GM21723 (cell line): Measurements from ENCODE around the gene CCDC86.

ENCODE experiments used
- ATAC-seq: cut with Tn5 transposase; IDR thresholded peaks from one replicate; pipeline ENCODE4 v1.9.1; 2021; ENCODE audit warnings: mild to moderate bottlenecking, moderate library complexity; ENCODE audit not compliant: unreplicated experiment

Gene CCDC86

DNA sequence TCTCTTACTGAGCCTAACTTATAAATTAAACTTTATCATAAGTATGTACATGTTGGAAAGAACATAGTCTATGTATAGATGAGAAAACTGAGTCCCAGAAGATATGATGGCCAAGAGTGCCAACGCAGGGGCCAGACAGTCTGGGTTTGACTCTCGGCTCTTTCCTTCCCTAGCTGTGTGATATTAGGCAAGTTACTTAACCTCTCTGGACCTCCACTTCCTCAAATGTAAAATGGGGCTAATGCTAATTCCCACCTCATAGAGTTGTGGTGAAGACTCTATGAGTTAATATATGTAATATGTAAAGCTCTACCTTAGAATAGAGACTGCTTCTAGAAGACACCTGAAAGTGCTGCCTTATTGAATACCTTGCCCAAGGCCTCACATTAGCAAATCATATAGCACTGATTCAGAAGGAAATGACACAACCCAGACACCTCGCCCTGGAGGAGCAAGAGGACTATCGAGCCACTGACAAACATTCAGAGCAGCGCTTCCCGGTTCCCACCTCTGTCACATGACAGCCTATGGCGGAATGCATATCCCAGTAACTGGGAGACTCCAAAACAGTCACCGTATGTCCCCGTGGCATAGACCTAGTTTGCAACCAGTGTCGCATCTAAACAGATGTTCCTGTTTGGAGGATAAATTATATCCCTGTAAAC is 11.3 kb upstream of the CCDC86 start:
- ATAC-seq: no peak

DNA sequence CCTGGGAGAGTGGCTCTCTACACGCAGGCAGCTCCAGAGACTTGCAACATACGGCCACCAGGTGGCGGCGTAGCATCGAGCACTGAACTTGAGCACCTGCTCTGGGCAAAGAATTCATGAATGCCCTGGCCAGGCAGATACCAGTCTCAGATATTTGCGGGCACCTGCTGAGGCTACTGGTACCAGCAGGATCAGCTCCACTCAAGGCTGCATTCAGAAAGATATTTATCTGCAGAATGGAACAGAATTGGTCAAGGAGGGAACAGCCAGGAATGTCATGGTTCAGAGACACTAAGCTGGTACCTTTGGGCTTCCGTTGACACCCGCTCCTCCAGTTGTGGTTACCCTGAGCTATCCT is 10.8 kb upstream of the CCDC86 start:
- no peak for ATAC-seq

DNA sequence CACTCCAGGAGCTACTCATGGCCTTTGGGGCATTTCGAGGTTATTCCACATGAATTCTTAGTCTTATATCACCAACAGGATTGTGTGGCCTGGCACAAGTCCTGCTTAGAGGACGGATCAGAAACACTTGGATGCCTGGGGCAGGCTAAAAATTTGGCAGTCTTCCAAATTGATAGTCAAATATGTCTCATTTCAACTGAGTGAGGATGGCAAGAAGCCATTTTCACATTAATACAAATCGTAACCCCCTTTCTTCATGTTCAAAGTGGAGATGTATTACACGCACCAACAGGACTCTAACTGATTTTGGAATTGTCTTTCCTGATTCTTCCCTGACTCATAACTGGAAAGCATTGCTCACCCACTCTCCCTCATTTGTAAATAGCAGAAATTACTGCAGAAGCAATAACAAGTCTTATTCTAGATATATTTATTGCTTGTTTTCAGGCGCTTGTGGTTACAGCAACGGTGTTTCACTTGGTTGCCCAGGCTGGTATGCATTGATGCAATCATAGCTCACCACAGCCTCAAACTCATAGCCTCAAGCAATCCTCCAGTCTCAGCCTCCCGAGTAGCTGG is 10.3 kb upstream of the CCDC86 start:
- ATAC-seq: no peak

DNA sequence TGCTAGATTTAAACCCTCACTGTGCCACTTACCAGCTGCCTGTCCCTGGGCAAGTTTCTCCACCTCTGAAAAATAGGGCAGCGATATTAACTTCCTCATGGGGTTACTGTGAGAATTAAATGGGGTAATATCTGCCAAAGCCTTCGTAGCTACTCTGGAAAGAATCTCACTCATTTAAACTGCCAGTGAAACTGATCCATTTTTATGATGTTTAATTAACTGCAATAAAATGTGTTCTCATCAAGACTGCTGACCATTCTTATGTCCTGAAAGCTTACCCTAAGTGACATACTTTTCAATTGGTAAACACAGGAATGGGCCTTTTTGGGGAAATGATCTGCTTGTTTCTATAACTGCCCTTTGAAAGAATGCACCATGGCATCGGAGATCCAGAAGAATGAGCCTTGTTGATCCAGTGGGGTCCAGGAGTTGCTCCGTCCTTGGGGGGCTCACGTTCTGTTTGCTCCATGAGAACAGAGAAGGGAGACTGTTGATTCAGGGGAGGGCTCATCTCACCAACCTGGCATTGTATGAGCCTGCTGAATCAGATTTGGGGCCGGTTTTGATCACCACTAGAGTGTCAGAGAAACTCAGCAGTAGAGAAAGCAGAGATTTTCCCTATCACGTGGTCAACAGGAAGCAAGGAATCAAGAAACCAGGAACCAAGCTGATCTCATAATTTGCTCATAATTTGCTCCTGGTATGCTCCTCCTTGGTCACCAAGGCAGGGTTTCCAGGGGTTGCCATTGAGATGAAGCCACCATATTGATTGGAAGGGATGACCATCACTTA is 7.0 kb upstream of the CCDC86 start:
- no peak for ATAC-seq

DNA sequence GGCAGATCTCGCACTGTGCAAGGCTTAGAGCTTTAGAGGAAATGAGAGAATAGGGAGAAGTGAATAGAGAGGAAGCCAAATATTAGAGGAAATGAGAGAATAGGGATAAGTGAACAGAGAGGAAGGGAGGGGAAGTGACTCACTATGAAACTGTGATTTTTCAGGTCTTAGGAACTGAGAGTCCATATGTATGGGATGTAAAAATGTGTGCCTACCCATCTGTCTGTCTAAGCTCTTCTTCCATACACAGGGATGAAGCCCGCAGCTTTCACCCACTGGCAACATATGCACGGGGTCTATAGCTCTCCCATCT is 6.4 kb upstream of the CCDC86 start:
- ATAC-seq: no peak

DNA sequence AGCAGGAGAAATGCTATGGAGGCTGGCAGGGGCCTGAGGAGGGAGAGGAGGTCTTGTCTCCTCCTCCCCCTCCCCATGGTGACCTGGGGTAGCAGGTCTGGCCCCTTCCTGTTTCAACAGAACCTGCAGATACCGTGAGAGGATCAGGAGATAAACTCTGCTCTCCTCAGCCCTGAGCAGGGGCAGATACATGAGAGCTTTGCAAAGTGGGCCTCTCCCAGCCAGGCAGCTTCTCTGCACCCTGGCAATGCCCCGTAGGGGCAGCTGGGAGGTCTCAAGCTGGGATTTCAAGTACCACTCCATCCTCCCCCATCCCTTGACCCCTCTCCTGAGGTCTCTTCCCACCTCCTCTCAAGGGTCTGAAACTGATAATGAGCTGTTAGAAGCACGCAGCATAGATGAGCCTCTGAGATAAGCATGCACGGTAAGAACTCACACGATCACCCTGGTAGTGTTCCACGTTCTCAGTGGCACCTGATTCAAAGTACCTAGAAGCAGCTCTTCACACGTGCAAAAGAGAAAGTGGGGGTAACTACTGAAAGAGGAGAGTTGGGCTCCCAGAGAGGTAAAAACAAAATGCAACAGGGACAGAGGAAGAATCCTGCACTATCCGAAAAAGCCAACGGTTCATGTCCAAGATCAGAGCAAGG is 4.9 kb upstream of the CCDC86 start:
- ATAC-seq: no peak

DNA sequence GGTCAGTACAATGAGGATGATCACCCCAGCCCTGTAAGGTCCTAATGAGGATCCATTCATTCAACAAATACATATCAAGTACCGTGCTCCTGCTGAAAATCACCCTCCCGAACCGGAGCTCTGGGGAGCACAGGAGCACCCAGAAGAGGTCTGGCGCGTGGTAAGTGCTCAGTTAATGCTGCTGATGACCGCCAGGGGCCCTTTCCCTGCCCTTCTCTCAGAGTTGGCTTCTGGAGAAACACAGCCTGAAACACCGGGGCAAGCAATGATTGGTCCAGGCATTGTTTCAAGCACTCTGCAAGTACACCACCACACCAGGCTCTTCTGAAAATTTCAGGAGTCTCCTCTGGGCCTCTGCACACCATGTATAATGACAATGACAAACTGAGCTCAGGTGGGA is 3.8 kb upstream of the CCDC86 start:
- no peak for ATAC-seq

DNA sequence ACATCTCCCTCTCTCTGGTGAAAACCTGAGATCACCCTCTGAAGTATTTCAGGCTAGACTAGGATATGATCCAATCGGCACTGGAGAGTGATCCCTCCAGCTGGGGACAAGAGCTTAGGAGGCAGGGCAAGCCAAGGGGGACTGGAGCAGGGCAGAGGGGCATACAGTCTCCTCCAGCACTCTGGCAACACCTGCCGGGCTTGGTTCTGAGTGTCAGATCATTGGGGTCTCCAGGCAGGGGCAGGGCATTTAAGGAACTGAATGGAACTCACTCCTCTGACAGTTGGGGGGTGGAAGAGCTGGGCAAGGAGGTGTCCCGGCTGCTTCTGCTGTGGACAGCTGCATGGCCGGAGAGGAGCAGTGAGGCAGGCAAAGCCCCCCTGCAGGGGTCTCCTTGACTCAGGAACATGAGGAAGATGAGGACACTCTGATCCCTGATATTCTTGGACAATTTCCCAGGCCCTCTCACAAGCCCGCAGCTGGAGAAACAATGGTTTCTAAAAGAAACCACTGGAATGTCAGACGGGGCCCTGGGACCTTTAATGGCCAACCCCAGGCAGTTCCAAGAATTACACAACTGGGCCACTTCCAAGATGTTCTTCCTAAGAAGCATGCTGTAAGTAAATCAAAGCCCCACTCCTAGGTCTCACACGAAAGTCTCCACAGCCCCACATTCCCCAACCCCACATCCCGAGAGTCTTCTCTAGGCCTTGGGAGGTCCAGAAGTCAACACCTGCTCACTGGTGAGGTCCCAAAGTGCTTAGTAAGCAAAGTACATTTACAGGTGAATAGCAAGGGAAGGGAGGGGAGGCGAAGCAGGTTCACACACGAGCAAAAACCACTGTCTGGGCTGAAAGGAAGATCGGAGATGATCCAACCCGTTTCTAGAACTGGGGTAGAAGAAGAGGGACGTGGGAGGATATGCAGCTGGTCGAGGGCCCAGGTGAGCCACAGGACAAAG is 1.2 kb upstream of the CCDC86 start:
- no peak for ATAC-seq

DNA sequence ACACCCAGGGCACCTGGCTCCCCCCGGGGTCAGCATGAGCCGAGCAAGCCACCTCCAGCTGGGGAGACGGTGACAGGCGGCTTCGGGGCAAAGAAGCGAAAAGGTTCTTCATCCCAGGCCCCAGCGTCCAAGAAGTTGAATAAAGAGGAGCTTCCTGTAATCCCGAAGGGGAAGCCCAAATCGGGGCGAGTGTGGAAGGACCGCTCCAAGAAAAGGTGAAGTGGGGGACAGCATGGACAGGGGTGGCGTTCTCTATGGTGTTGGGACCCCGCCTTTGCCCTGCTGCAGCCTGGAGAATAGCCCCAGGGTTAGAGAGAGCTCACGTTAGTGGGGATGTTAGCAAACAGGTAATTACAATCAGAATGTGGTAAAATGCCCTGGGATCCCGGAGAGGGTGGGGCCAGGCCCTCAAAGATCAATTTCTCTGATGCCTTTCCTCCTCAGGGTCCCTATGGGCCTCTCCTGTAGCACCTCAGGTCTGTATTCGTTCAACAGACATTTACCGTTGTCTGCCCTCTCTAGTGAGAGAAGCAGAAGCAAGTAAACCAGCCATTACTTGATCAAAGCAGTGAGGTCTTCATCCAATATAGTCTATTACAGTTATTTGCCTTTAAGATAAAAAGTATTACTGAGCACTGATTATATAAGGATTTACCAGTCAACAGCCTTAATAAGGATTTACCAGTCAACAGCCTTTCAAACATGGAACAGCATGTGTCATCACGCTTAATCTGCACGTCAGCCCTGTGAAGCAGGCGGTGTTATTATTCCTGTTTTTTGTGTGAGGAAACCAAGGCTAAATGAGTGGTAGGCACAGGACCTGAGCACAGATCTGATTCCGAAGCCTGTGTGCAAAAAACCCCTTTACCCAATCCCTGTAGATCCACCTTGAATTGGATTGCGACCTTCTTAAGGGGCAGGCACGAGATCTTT is 1.0 kb downstream of the CCDC86 start:
- ATAC-seq: no peak

DNA sequence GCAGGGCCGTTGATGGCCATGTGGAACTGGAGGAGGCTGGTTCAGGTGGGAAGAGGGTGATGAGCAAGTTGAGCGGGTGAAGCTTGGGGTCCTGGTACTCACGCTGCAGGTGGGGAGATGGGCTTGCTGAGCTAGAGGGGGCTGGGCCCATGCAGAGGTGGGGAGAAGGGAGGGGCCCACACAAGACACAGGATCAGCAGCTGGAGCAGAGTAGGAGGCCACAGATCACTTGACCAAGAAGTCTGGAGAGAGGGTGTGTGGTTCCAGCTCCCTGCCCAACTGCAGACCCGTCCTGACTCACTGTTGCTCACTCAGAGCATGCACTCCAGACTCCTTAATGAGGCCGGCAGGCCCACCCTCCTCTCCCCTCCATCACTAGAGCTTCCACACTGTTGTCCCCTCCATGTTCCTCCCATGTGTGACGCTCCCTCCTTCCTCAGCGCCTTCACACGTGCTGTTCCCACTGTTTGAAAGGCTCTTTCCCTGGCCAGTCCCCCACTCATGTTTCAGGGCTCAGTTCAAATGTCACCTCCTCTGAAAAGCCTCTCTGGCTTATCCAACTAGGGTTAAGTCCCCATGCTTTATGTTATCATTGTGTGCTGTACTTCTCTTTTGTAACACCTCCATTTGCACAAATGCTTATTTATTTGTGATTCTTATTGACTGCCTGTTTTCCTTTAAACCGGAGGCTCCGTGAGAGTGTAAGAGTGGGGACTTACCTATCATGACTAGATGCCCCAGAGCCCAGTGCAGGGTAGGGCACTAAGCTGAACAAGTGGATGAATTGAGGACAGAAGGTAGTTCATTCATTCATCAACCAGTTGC is 2.3 kb downstream of the CCDC86 start:
- ATAC-seq: no peak

DNA sequence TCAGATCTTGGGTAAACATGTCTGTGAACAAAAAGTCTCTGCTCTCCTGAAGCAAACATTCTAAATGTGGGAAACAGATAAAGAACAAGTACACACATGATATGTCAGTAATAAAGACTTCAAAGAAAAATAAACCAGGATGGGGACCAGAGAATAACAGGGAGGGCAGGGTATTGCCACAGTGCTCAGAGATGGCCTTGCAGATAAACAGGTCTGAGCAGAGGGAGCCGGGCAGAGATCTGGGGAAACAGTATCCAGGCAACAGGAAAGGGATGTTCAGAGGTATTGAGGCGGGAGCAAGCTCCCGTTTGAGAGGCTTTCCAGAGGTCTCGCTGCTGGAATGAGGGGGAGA is 2.9 kb downstream of the CCDC86 start:
- ATAC-seq: no peak

DNA sequence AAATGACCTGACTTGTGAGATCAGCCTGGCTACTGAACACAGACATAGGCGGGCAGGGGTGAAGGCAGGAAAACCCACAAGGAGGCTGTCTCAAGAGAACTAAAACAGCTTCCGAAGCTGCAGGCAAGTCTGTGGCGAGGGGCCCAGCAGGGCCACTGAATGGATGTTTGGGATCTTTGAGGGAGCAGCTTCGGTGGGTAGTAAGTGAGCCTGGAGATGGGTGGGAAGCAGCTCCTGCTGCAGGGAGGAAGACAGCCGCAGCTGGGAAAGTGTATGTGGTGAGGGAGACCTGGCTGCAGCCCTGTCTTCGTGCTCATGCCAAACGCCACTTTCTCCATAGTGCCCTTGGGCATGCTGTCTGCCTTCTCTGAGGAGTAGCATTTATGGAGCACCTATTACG is 3.4 kb downstream of the CCDC86 start:
- ATAC-seq: no peak

DNA sequence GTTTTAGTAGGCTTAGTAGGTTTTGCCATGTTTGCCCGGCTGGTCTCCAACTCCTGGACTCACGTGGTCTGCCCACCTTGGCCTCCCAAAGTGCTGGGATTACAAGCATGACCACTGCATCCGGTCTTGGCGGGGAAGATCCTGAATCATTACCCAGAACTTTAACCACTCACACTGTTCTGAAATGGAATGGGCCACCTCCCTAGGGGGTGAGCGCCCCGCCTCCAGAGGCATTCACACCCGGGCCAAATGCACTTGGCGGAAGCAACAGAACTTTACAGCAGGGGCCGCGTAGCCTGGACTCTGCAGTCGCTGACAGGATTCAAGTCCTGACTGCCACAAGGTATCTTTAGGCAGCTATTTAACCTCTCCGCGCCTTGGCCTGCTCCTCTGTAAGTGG is 5.4 kb downstream of the CCDC86 start:
- ATAC-seq: no peak

DNA sequence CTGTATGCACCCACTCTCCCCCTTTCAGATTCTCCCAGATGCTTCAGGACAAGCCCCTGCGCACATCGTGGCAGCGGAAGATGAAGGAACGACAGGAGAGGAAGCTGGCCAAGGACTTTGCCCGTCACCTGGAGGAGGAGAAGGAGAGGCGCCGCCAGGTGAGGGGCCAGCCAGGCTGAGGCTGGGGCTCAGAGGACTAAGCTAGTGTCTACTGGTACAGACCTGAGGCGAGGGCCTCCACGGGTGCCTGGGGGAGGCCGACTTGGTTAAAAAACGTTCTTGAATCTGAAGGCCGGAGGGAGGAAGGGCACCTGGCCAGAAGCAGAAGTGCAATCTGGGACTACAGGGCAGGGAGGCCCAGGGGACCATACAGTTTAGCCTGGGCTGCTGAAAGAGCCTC is 6.0 kb downstream of the CCDC86 start:
- no peak for ATAC-seq

DNA sequence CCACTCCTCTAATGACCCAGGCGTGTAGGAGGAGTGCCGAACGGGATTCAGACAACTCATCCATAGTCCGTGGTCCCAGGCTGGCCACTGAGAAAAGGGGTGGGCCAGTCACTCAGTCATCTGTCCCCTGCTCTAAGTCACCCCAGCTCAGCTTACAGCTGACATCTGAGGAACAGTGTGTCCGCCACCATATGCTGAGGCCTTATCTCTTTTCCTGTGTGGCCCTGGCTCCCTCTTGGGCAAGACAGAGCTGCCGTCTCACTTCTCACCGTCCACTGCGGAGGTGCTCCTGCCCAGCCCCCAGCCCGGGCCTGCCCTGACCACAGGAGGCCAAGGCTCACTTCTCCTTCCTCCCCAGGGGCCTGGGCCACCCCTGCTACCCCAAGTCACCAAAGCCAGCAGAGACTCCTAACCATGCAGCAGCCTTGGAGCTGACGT is 6.8 kb downstream of the CCDC86 start:
- no peak for ATAC-seq

DNA sequence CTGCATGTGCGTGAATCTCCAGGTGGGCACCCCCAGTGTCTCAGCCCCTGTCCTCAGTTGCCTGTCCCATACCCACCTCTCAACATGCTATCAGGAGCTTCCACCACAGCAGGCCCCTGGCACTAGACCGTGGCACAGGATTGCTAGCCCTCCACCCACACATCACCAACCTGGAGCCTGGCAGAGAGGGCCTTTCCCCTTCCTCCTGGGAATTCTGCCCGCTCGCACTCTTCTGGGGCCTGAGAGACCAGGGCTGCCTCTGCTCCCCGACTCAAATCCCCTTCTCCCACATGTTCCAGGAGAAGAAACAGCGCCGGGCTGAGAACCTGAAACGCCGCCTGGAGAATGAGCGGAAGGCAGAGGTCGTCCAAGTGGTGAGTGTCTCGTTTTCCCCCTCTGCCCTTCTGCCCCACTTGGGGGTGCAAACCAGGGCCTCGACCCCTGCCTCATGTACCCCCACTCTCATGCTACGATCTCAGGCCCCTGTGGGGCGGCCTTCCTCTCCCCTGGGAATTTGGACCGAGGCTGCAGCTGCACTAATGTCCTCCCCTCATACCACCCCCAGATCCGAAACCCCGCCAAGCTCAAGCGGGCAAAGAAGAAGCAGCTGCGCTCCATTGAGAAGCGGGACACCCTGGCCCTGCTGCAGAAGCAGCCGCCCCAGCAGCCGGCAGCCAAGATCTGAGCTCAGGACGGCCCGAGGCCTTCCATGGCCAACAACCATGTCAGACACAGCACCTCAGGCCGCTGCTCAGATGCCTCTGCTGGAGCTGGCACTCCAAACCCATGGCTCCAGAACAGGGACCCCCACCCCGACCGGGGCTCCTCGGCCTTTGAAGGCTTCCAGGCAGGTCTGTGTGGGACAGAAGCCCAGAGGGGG is 8.0 kb downstream of the CCDC86 start:
- no peak for ATAC-seq

DNA sequence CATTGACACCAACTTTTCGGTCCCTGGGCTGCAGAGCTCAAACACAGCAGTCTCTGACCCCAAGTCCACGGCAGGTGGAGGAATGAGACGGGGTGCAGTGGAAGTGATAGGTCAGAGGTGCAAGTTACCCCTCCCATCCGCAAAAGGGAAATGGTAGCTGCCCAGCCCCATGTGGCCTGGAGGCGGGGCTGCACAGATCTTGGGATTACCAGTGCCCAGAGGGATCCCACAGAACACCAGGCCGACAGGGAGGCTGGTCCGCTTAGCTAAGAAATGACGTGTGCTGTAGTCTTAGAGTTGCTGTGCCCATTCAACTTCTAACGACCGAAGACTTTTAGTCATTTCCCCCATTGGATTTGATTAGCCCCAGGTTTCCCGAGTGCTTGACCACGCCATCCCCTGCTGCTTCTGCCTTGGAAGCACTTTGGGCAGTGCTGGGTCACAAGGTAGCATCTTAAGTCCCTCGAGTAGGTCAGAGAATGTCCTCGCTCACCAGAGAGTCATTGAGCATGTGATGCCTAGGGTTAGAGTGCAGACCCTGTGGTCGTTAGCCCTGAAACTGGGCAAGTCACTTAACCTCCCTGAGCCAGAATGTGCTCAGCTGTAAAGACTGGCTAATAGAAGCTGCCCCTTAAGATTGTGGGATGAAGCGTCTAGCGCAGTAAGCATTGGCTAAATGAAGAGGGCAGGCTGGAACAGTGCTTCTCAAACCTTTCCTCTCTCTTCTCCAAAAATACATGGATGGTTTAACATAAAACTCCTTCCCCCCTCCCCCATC is 9.6 kb downstream of the CCDC86 start:
- no peak for ATAC-seq
